ENCODE measurements around the gene ADGRB3.
"Not testable (repeated sequence)": the region's sequence is repeated elsewhere in the genome, so short reads cannot be mapped to it uniquely, and the experiment has no call there.

Gene ADGRB3

DNA sequence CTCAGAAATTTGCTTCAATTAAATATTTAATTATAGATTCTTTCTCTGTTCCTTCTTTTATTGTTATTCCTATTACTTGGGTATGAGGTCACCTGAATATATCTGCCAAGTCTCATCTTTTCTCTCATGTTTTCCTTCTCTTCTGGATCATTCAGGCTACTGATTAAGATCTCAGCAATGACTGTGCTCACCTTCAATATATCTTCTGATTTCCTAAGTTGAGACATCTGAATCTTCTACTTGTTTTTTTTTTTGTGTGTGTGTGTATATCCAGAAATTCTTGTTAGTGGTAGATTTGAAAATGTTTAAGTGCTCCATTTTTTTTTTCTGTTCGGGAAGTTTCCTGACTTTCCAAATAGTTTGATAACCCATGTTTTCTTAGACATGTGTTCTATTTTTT is 108.0 kb downstream of the ADGRB3 start:
- no peak for DNase-seq

DNA sequence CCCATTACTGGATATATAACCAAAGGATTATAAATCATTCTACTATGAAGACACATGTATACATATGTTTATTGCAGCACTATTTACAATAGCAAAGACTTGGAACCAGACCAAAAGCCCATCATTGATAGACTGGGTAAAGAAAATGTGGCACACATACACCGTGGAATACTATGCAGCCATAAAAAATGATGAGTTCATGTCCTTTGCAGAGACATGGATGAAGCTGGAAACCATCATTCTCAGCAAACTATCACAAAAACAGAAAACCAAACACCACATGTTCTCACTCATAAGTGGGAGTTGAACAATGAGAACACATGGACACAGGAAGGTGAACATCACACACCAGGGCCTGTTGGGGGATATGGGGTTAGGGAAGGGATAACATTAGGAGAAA is 109.3 kb downstream of the ADGRB3 start:
- DNase-seq, result not testable (repeated sequence)

DNA sequence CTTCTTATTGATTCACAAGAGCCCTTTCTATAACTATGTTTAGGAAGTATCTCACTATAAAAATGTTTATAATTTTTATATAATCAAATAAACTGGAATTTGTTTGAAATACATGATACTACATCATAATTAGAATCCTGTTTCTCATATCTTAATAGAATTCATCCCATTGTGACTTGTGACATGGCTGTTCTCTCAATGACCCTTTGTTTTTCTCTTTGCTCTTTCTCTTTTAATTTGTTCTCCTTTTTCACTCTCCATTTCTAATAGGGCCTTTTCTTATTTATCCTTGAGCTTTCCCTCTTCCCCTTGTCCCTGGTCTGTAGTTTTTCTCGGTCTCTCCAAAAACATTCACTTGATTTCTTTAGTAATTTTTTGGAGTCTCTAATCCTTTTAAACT is 111.3 kb downstream of the ADGRB3 start:
- DNase-seq, result no peak

DNA sequence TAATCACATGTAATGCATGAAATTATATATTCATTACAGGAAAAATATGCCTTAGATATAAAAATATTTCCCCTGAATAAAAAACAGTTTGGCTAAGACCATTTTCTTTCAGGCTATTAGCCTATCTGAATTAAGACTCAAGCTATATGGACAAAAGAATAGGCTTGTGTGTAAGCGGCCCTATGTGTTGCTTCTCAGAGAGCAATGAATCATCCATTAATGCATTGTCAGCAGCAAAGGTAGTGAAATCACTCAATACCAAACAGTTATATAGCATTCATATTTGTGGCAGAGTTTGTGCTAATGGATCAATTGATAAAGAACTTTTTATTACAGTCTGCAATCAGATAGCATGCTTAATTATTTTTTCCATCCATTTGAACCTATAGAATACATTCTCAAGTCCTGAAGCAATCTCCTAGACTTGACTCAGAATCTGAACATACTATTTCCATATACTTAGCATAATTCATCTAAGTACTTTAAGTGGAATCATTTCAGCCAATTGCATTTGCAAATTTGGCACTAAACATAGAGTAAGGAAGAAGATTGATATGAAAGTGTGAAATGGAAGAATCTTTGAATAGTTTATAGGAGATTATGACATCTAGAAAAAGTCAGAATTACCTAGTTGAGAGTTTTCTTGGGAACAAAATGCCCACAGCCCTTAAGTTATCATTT is 112.2 kb downstream of the ADGRB3 start:
- DNase-seq, result no peak

DNA sequence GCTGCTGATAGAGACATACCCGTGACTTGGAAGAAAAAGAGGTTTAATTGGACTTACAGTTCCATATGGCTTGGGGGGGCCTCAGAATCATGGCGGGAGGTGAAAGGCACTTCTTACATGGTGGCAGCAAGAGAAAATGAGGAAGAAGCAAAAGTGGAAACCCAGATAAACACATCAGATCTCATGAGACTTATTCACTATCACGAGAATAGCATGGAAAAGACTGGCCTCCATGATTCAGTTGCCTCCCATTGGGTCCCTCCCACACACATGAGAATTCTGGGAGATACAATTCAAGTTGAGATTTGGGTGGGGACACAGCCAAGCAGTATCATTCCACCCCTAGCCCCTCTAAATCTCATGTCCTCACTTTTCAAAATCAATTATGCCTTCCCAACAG is 112.8 kb downstream of the ADGRB3 start:
- DNase-seq, result not testable (repeated sequence)

DNA sequence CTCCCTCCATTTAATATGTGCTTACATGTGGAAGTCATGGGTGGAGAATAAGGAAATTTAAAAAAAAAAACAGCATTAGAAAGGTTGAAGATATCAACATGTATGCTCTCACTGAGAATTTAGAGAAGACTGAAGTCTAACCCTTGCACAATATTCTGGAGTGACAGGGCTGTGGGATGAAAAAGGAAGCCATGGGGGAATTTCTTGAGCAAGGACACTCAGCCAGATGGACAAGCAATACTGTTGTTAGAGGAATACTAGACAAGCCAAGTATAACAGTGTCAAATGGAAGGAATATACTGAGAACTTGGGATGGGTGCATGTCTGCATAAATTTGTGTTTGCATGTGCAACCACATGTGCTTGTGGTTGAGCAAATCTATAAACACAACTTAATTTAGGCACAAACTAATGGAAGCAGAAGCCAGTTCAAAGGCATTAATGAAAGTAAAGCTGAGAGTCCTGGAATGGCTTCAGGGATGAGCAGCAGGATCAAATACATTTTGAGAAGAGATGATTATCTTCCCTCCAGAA is 119.7 kb downstream of the ADGRB3 start:
- no peak for DNase-seq

DNA sequence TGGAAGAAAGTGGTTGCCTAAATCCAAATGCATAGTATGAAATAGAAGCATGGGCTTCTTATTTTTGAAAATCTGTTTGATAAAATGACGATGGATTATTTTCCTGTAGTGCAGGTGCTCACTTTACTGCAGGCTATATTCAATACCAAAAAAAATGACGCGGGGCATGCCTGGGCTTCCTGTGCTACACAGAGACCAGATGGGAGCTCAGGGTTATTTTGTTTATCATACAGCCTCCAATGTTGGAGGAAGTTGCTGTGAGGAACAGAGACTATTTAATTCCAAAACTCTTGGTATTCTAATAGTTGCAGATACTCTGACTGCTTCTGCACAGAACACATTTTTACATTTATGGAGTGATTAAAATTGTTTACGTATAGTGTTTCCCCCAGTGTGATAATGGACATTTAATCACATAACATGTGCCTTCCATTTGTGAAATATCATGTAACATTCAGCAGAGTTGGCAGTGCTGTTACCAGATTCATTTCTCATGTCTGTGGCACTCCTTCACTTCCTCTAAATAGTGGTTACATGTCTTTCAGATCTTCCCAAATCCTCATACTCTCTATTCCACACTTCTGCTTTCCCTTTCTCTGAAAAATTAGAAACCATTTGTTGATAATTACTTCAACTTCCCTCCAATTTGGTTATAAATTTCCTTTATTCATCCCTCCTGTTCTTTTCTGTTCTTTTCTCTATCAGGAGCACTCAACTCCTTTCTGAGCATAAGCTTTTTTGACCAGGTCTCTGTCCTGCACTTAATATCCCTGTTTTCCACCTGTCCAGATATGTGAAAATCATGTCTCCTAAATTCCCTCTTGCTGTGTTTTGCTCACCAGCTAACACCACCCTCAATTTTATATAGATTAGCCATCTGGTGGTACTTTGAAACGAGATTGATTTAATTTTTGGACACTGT is 121.6 kb downstream of the ADGRB3 start:
- DNase-seq, result peak in 1 of 2 donors; percentile 6

DNA sequence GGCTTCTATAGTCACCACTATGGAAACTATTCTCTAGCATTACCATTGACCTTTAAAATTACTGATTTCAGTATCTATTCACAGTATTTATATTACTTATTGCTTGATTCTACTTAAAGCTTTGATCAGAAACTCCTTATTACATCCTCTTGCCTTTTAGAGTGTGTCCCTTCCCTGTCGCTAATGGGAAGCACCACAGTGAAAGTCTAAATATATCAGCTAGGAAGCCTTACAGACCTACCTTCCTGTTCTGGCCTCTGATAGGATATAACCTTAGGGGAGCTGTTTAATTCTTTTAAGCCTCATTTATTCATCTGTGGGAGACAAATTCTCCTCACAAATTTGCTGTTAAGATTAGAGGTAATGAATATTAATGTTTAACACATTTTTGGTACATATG is 122.7 kb downstream of the ADGRB3 start:
- no peak for DNase-seq

DNA sequence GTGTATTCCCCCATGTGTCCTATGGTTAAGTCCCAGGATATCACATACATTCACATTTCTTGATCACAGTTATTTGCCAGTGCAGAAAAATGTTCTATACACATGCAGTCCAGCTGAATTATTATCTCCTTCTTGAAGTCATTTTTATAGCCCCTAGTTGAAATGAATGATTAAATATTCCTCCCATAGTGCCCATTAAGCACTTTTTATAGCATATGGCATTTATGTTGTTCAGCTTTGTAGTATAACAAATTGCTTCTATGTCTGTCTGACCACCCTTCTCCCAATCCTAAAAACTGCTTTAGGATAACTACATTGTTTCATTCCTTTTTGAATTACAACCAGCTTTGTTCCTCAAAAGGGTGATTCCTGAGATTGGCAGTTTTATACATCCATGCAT is 123.5 kb downstream of the ADGRB3 start:
- DNase-seq, result no peak

DNA sequence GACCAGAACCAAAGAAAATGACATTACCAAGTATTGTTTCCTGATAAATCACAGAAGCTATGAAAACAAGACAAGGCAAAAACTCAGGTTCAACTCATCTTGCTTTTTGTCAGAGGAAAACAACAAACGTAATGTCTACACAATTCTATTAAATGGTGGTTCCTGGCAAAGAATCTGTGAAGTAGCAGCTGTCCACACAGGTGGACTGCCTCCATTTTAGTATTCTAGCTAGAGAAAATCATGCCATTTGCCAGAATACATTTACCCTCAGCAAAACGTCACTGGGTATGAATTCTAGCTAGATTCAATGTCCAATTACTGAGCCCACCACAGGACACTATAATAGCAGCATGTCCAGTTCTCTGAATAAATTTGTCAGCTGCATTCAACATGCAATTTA is 125.4 kb downstream of the ADGRB3 start:
- no peak for DNase-seq

DNA sequence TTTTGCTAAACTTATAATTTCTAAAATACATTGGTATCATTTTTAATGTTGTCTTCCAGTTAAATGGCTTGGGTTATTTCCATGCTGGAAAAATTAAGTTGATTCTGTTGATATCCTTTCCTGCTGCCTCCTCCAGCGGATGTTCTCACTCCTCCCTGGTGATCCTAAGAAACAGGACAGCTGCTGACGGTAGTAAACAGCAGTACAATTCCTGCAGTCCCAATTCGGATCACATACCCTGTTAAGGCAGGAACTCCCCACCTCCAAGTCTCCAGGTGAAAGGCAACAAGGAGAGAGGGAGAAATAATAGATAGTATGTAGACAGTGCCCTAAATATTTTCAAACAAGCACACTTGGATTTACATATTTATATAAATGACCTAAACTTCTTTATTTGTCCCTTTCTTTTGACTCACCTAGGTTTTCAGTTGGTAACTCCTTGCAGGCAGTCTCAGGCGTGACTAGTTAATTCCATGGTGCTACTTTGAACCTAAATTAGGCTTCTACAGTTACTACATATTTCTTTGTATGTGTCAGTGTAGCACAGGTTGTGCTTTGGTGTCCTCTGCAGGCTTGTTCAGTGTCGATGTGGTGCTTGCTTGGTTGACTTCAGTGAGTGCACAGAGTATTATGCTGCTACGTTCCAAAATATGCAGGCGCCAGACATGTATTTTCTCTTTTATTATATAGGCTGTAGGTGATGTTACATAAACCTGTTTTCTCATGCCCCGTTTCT is 126.0 kb downstream of the ADGRB3 start:
- no peak for DNase-seq

DNA sequence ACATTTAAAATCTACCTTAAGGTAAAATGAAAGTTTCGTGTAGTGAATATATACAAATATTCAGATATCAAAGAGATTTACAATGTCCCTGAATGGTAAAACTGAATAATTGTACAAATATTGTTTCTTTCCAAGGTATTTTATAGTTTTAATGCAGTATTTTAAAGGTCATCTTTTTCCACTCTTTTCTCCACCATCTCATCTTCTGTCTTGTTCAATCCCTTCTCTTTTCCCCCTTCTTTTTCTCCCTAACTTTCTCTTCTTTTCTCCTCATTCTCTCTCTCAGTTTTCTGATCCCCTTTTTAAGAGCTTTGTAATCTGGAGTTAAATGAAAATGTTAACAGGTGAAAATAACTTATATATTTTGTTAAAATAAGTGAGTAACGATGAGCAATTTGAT is 126.9 kb downstream of the ADGRB3 start:
- DNase-seq, result no peak

DNA sequence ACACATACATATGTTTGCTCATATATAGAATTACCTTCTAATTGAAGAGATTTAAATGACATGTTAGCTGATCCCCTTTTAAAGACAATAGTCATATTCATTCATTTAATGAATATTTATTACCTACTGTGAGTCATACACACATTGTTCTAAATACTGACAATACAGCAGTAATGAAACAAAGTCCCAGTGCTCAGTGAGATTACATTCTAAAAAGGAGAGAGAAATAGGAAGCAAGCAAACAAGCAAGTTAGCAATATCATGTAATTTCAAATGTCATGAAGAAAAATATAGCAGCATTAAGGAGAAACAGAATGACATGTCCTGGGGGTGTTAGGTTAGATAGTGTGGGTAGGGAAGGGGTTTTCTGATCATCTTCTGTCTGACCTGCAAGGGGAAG is 136.3 kb downstream of the ADGRB3 start:
- DNase-seq, result no peak

DNA sequence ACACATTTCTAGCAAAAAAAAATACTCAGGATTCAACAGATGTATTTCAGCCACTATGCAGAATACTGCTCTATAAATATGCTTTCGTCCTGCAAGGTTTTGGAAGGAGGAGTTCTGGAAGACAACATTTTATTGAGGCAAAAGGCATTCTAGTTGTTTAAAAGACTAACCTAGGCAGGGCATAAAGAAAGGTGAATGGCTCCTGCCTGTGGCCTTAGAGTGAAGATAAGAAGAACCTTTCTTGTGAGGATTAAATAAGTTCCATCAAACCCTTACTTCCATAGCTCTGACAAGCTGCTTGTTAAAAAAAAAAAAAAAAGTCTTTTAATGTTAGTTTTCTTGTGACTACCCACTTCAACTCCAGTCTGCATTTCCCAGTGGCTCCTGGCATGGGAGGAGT is 139.8 kb downstream of the ADGRB3 start:
- DNase-seq, result no peak

DNA sequence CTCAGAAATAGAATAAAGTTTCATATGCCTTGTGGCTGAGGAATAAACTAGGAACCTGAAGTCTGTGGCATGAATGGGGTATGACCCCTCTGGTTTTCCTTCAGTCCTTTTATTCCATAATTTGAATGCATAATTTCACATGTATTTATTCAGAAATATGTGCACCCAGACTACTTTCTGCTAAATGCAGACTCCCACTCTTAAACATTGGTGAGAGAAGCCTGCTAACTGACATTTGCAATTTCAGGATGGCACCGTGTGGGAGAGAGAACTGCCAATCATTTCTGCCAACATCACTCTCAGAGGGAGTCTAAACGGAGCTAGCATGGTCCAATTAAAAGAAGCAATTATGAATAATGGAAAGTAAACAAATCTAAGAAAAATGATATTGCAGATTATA is 141.3 kb downstream of the ADGRB3 start:
- DNase-seq, result no peak

DNA sequence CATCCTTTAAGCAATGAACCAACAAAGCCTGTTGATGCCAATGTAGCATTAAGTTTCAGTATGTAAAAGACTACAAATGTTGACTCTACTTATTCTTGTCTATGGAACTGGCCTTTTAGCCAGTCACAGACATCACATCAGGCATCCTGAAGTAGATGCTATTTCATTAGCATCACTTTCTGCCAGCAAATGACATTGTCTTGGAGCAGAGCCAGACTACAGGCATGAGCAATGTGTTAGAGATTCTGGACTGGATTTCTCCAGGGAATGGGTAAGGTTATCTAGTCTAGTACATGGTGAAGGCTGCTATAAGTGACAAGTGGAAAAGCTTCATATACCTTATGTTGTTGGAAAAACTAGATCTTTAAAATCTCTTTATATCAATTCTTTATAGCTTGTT is 142.9 kb downstream of the ADGRB3 start:
- no peak for DNase-seq

DNA sequence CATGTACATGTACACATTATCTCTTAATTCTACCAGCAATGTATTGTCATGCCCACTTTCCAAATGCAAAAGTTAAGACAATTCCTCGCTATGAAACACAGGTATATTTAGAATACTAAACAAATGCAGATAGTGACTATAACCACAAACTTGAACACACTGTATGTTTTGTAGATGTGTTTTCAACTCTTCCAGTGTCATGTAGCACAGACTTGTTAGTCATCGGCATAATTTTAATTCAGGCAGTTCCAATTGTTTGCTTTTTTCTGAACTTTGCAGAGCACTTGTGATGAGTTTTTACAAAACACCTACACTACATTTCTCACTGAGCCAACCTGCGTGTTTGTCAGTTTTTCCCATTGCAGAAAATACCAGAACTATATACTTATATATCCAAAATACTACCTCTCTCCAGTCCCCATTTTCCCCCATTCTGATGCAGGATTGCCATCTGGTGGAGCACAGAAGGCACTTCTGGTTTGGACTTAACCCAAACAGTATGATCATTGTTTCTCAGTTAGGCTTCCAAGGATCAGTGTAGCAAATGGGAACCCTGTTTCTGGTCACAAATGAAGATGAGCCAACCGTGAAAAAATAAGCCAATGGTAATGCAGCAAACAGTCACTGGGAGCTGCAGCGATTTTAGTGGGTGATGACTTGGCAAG is 143.4 kb downstream of the ADGRB3 start:
- DNase-seq, result peak in 1 of 2 donors; percentile 18

DNA sequence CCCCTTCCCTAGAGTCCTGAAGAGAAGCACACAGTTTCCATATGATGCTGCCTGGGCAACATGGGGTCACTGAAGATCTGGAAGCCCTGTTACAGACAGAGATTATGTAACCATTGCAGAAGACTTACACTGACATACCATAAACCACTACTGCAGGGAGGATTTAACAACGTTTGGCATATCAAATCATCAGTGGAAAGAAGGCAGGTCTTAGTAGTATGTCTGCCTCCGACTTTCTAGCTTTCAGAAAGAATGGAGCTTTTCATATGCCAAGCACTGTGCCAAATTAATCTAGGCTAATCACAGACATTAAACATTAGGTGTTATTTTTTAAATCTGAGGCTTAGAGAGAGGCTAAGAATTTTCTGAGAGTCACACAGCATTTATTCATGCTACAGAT is 144.3 kb downstream of the ADGRB3 start:
- no peak for DNase-seq

DNA sequence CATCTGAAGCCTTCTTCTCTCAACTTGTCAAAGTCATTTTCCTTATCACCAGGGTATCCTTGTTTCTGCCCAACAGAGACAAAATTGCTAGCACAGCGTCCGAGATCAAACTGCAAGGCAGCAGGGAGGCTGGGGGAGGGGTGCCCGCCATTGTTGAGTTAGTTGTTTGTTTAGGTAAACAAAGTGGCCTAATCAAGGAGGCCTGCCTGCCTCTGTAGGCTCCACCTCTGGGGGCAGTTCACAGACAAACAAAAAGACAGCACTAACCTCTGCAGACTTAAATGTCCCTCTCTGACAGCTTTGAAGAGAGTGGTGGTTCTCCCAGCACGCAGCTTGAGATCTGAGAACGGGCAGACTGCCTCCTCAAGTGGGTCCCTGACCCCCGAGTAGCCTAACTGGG is 155.0 kb downstream of the ADGRB3 start:
- not testable (repeated sequence) for DNase-seq

DNA sequence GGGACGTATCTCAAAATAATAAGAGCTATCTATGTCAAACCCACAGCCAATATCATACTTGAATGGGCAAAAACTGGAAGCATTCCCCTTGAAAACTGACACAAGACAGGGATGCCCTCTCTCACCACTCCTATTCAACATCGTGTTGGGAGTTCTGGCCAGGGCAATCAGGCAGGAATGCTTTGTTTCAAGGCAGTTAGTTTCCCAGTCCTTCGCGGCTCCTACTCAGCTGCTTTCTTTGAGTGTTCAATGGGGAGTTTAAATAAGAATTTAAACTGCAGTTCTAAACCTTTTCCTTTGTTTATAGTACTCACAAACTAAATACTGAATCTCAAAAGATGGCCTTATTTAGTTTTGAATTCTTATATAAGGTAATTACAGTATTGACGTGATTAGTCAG is 179.9 kb downstream of the ADGRB3 start:
- not testable (repeated sequence) for DNase-seq

DNA sequence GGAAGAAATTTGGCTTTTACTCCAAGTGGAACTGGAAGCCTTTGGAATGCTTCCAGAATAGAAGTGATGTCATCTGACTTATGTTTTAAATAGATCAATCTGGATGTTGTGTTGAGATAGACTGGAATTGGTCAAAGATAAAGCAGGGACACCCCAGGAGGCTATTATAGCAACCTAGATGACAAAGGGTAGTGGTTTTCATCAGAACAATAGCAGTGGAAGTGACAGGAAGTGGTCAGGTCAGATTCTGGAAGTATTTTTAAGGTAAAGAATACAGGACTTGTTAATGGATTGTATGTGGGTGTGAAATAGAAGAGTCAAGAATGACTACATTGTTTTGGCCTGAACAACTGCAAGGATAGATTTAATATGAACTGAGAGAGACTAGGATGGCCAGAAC is 191.4 kb downstream of the ADGRB3 start:
- DNase-seq, result no peak

DNA sequence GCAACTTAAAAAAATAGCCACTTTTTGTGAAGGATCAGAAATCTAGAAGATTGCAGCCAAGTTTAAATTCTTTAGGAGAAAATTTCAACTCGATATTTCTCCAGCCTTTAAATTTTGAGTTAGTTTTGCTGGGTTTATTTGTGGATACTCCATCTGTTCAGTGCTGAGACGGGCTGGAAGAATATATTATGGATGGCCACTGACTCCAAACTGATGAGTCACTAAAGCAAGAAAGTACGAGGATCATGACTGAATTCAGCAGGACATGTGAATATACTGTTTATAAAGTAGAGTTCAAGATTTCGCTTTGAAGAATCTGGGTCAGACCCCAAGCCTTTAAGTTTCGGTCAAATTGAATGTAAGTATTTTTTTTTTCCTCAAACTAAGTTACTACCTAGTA is 199.5 kb downstream of the ADGRB3 start:
- DNase-seq, result no peak

DNA sequence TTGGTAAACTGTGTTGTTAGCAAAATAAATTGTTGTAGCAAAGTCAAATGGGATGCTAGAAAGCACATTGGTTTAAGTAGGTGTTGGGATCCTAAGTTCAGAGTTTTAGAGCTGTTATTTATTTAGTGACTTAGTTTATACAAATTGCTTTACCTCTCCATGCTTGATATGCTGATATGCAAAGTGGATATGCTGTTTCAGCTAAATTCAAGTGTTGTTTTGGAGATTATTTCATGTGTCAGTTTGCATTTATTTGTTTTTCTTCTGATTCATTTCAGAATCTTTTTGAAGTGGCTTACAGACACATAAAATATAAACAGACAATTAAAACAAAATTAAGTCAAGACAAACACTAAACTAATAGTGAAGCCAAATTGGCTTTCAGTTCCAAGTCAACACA is 203.5 kb downstream of the ADGRB3 start:
- no peak for DNase-seq

Data from bone marrow (tissue), 2 donors.